Breast epithelium (tissue), 3 donors: Measurements from ENCODE around the gene EIF4G2.

Experiments used
- POLR2AphosphoS5 ChIP-seq, 3 donors: sonication (generic); formaldehyde crosslinking; IDR thresholded peaks; one replicate each; pipeline ENCODE4 v1.6.1; 2017; ENCODE audit warnings: antibody characterized with exemption in 3 of 3
- TF ChIP-seq, protein P1 (sequence below), 3 donors: fragments of 450-650 bp; IDR thresholded peaks; one replicate each; pipeline ENCODE4 v1.5.1; 2016 to 2017; ENCODE audit warnings: antibody characterized with exemption in 3 of 3, mild to moderate bottlenecking in 3 of 3, moderate library complexity in 3 of 3

DNA sequence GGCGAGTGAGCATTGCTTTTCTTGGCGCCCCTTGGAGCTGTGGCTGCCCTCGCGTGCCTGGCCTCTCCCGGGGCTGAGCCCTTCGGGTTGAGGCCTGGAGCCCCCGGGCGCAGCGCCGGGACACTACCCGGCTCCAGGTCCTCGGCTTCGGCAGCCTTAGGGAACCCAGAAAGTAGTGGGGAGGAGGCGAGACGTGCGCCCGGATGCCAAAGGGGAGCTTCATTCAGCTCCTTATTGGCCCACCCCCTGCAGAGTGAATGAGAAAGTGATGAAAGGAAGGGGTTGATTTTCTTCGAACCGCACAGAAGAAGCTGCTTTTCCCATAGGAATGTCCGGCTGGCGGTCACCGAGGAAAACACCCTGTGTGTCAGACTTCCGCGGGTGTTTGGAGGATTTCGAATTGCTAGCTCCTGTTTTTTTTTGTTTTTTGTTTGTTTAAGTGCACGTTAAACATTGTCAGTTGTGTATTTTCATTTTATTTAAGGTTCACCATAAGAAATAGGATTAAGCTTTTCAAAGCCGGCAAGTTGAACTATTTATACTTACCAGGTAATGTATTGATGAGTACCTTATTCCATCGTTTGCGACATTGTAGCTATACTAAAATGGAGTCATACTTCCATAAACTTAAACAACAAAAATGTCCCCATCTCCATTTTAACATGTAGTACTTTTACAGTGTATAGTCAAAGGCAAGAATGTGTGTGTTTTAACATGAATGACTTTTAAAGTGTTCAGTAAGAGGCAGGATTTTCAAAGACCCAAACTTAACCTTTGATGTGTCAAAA is 841 bp upstream of the EIF4G2 start:
- TF ChIP-seq, protein P1, sequence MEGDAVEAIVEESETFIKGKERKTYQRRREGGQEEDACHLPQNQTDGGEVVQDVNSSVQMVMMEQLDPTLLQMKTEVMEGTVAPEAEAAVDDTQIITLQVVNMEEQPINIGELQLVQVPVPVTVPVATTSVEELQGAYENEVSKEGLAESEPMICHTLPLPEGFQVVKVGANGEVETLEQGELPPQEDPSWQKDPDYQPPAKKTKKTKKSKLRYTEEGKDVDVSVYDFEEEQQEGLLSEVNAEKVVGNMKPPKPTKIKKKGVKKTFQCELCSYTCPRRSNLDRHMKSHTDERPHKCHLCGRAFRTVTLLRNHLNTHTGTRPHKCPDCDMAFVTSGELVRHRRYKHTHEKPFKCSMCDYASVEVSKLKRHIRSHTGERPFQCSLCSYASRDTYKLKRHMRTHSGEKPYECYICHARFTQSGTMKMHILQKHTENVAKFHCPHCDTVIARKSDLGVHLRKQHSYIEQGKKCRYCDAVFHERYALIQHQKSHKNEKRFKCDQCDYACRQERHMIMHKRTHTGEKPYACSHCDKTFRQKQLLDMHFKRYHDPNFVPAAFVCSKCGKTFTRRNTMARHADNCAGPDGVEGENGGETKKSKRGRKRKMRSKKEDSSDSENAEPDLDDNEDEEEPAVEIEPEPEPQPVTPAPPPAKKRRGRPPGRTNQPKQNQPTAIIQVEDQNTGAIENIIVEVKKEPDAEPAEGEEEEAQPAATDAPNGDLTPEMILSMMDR (IDR thresholded peaks at IDR 0.05) = no peak
- TF ChIP-seq POLR2AphosphoS5 (IDR thresholded peaks at IDR 0.05) = no peak
